NB4 (cell line): ENCODE results near the gene CPXM1.

ENCODE experiments used
- DNase-seq: peaks from one replicate; pipeline ENCODE4 v3.0.0; 2010; ENCODE audit warnings: low read depth
- H3K4me3 ChIP-seq: one replicate; pipeline ENCODE4 v1.5.1; 2011; ENCODE audit warnings: mild to moderate bottlenecking, low read depth, low read length, moderate library complexity
- MYC ChIP-seq: IDR thresholded peaks from 2 replicates; pipeline ENCODE4 v1.6.1; 2011; ENCODE audit warnings: low read depth, low read length
- POLR2A ChIP-seq: IDR thresholded peaks from 2 replicates; pipeline ENCODE4 v1.6.1; 2011; ENCODE audit warnings: mild to moderate bottlenecking; ENCODE audit not compliant: insufficient read length; ENCODE audit errors: extremely low read depth
- TF ChIP-seq, protein P1 (sequence below): IDR thresholded peaks from 2 replicates; pipeline ENCODE4 v1.6.1; 2011; ENCODE audit warnings: low read depth, low read length
- TF ChIP-seq, protein P2 (sequence below): IDR thresholded peaks from one replicate; pipeline ENCODE4 v1.5.1; 2012; ENCODE audit warnings: low read depth, low read length

CPXM1 gene

DNA sequence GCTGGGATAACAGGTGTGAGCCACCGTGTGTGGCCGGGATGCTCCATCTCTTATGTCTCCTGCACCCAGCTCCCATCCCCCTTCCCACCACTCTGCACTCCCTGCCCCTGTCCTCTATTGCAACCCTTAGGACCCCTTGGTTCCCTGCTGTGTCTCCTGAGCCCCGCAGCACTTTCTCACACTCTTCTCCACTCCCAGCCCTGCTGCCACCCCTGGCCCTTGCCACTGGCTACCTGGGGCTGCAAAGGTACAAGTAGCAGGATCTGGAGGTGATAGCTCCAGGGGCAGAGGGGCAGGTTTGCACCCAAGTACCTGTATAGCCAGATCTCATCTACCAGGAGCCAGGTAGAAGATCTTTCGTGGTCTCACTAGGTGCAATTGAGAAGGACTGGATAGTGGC, 6.6 kb upstream of the CPXM1 start:
- no peak overlapping the region for H3K4me3 ChIP-seq
- no peak for DNase-seq
- TF ChIP-seq, protein P1, sequence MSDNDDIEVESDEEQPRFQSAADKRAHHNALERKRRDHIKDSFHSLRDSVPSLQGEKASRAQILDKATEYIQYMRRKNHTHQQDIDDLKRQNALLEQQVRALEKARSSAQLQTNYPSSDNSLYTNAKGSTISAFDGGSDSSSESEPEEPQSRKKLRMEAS: no peak
- TF ChIP-seq, protein P2, sequence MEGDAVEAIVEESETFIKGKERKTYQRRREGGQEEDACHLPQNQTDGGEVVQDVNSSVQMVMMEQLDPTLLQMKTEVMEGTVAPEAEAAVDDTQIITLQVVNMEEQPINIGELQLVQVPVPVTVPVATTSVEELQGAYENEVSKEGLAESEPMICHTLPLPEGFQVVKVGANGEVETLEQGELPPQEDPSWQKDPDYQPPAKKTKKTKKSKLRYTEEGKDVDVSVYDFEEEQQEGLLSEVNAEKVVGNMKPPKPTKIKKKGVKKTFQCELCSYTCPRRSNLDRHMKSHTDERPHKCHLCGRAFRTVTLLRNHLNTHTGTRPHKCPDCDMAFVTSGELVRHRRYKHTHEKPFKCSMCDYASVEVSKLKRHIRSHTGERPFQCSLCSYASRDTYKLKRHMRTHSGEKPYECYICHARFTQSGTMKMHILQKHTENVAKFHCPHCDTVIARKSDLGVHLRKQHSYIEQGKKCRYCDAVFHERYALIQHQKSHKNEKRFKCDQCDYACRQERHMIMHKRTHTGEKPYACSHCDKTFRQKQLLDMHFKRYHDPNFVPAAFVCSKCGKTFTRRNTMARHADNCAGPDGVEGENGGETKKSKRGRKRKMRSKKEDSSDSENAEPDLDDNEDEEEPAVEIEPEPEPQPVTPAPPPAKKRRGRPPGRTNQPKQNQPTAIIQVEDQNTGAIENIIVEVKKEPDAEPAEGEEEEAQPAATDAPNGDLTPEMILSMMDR: no peak
- no peak for TF ChIP-seq MYC
- no peak for TF ChIP-seq POLR2A

DNA sequence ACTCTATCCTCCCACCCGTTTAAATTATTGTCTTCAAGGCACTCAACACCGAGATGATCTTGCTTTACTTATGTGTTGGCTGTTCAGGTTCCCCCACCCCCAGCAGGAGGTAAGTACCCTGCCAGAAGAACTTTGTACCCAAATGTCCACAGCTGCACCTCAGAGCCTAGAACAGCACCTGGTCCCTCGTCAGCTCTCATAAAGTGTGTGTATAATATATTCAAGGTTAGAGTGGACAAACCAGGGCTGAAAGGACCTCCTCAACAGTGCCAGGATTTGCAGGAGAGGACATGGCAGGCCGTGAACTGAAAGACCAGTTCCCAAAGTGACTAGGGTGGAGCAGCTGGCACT, 5.9 kb upstream of the CPXM1 start:
- DNase-seq: no peak
- TF ChIP-seq MYC (no peak), POLR2A (no peak)
- TF ChIP-seq, protein P2: no peak
- TF ChIP-seq, protein P1: no peak
- H3K4me3 ChIP-seq: no peak overlapping the region

DNA sequence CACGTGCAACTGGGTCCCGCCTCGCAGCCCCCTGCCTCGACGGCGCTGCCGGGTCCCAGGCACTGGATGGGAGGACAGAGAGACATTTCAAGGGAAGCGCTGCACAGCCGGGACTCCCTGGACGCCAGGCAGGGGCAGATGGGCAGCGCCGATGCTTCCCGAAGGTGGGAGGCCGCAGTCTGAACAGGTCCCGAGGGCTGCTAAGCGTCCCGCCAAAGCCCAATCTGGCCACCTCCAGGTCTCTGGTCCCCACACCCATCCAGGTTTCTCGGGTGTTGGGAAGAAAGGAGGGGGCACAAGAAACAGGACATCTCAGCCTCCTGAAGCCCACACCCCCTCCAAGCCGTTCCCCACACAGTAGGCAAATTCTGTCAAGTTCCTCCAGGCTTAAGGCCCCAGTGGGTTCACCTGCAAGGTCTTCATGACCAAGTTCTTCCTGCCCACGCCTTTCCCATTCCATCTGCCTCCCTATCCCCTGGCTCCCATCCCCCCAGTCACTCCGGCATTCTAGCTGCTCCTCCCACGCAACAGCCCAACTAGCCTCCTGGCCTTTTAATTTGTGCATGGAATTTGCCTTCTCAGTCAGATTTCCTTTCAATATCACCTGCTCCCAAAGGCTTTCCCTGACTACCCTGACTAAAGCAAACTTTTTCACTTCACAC, 5.4 kb upstream of the CPXM1 start:
- TF ChIP-seq, protein P1: no peak
- TF ChIP-seq MYC (no peak), POLR2A (no peak)
- TF ChIP-seq, protein P2: no peak
- no peak overlapping the region for H3K4me3 ChIP-seq

DNA sequence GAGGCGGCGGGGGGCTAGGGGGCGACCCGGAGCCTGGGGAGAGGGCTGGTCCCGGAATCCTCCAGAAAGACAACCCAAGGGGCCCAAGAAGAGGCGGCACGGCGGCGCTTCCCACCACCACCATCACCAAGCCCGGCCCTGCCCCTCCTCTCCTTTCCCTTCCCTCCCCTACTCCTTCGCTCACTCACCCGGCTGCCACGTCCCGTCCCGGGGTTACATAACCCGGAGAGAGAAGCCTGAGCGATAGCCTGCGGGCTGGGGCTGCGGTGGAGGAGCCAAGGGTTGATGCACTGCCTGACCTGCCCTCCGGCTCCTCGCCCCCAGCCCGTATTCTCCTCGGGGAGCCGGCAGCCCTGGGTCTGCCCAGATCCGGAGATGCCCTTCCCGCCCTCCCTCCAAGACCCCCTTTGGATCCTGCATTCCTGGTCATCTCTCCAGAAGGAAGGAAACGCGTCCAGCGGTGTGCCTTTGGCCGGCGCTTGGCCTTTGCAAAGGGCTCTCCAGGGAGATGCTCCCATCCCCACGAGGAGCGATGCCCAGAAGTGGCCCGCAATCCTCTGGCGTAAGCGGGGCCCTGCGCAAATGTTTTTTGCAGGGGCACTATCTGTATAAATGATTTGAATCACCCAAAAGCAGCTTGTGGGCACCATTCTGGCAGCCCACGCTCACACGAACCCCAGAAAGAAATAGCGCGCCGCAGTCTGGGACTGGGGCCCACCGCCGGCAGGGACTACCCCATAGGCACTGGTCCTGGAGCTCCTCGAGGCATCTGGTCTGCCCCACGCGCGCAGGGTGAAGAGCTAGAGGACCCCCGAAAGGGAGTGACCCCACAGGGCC, 4.6 kb upstream of the CPXM1 start:
- TF ChIP-seq, protein P2: no peak
- TF ChIP-seq POLR2A (no peak), MYC (no peak)
- TF ChIP-seq, protein P1: no peak
- DNase-seq: peak; percentile 67
- no peak overlapping the region for H3K4me3 ChIP-seq

More for the DNA sequence above, 5.4 kb upstream of the CPXM1 start:
- DNase-seq: no peak

DNA sequence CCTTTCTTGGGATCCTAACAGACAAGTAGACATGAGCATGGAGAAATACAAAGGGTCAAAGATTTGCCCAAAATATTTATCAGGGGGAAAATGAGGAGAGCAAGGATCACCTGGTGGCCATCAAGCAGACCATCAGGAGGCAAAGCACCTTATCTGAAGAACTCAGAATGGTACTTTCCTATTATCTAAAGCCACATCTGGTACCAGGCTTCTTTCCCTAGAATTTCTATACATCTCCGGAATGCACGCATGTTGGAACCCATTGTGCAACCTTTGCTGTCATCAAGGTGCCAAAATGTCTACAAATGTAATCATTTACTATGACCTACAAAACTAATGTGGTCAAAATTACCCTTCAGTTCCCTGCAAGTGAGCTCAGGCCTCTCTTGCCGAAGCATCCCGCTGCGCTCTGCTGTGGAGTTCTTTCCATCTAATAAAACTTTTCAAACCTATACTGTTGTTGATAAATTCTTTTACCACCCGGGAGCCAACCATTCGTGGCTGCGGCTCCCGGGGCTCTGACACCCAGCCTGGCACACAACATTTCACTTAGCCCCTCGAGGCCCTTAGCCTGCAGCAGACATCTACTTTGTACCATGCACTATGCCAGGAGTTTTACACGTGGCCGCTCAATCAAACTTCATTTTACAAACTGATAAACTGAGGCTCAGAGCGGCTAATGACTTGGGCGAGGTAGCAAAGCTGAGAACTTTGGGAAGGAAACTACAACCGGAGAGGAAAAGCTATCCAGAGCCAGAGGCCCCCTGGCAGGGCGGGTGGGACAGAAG, 3.8 kb upstream of the CPXM1 start:
- no peak overlapping the region for H3K4me3 ChIP-seq
- TF ChIP-seq MYC (no peak), POLR2A (no peak)
- TF ChIP-seq, protein P1: no peak
- TF ChIP-seq, protein P2: no peak
- DNase-seq: no peak
